Stimulated activated CD4-positive, alpha-beta T cell treated with anti-CD3 and anti-CD28 coated beads, Interleukin-15, amount 100 ng/mL, for 48 hours (primary cell): ENCODE data around the gene NR1D1.
A peak's percentile ranks its signal among the peaks of the same experiment; 100 is the strongest.

ENCODE experiments used
- DNase-seq, 2 donors: peaks; one replicate each; pipeline ENCODE4 v3.0.0-alpha.2; 2020; ENCODE audit warnings: low read depth in 2 of 2

Gene NR1D1

GRCh38 chr17:40111221-40112128 lies 11.1 kb upstream of the NR1D1 start:
- DNase-seq: peak in 1 of 2 donors; percentile 66

DNA sequence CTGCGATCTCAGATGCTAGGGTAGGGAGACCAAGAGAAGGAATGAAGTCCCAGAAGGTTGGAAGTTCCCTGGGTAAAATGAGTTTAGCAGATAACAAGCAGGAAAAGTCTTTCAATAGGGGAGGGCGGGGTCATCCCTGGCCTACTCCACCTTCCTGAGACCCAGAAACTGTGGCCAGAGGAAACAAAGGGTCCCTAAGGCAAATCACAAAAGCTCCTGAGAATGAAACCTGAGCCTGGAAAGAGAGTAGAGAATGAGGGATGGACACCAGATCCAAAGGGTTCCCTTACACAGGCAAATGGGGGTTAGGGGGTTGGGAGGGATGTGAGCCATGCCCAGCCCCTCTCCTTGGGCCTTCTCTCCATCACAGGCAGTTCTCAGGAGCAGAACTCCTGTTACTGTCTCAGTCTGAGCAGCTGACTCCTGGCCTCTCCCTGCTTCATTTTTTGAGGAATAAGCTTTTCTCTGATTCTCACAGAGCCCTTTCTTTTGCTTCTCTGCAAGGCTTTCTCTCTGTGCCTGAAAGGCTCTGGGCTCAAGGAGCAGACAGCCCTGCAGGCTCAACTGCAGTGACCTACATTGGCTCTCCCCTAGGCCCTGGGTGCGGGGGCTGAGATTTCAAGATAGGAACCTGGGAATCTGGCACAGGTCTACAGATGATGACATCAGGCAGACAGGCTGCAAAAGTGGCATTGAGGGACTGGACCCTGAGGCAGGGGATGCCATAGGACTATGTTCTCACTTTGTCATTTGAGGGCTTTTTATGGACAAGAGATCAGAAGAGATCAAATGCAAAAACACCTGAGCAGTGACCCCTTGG lies 9.8 kb upstream of the NR1D1 start:
- no peak for DNase-seq

DNA sequence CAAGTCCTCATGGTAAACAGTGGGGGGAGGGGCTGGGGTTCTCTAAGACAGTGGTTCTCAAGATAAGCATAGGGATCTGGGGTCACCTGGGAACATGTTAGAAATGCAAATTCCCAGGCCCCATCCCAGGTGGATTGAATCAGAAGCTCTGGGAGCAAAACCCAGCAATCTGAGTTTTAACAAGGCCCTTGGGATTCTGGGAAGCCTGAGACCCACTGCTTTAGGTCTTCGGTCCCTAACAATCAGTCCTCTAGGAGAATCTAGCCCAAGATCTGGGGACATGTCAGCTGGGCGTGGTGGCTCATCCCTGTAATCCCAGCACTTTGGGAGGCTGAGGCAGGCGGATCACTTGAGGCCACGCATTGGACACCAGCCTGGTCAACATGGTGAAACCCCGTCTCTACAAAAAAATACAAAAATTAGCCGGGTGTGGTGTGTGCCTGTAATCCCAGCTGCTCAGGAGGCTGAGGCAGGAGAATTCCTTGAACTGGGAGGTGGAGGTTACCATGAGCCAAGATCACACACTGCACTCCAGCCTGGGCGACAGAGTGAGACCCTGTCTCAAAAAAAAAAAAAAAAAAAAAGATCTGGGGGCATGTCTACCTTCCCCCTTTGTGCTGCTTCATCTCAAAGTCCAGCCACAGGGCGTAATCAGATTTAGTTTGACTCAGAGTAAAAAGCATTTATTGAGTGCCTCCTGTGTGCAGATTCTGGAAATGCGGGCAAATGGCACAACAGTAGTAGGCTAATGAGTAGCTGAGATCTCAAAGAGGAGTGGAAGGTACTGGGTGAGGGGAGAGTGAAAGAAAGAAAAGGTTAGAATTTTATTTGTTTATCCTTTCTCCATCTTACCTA lies 8.8 kb upstream of the NR1D1 start:
- DNase-seq: no peak

- DNase-seq: no peak
These were observed 7.3 kb upstream of the NR1D1 start for GRCh38 chr17:40107522-40108174.

DNA sequence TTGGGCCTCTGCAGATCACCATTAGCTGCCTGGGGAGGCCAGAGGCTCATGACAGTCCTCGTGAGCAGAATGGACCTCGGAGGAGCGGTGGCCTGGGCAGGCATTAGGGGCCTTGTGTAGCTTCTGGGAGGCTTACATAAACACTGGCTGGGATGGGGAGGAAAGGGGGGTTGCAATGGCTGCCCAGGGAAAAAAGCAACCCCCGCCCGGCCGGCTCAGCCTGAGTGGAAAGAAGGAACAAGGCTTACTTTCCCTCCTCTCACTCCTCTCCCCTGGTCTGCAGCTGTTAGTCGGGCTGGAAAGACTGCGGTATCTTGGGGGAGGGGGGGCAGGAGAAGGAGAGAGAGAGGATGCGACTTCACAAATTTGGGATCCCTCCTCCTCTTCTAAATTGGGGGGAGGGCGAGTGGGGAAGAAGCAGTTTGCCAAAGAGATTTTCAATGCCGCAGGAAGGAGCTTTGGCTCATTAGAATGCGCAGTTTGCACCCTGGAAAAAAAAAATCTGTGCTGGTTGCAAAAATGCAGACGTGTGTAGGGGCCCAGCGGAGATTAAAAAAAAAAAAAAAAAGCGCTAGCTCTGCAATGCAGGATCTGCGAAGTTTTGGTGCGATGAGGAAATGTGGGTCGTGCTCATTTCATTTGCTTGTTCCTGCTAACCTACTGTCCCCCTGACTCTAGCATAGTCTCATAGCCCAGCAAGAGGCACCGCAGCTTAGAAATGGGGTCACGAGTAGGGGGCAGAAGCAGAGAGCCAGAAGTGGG lies 6.6 kb upstream of the NR1D1 start:
- DNase-seq: no peak

DNA sequence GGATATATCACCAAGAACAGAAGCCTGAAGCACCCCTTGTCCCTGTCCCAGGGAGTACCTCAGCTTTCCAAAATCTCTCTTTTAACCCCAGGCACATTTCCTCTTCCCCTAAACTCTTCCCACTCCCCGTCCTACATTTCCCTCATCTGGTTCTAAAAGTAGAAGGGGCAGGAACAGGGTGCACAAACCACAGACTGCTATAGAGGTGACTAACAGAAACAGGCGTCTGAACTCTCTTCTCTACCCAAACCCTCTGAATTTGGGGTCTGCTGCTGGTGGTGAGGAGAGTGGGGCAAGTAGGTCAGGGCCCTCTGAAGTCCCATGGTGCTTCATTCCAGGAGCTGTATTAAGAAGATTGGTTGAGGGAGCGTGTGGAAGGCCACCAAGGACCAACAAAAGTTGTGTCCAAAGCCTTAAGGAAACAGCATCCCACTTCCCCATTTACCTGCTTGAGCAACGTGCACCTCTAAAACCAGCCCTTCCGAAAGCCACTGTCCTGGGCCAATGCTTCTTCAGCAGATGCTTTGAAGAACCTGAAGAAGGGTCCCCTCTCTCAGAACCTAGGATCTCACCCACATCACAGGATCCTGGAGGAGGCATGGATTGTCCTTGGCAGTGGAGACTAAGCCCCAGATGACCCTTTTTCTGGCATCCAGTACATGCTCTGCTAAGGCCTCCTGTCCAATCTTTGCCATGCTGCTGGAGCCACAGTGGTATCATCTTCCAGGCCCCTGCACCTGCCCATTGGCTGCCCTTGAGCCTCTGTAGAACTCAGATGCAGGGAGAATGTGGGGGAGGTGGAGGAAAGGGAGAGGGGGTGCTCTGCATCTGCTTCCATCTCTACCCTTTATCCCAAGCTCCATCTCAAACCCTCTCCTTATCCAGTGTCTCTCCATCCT lies 5.7 kb upstream of the NR1D1 start:
- DNase-seq: no peak

DNA sequence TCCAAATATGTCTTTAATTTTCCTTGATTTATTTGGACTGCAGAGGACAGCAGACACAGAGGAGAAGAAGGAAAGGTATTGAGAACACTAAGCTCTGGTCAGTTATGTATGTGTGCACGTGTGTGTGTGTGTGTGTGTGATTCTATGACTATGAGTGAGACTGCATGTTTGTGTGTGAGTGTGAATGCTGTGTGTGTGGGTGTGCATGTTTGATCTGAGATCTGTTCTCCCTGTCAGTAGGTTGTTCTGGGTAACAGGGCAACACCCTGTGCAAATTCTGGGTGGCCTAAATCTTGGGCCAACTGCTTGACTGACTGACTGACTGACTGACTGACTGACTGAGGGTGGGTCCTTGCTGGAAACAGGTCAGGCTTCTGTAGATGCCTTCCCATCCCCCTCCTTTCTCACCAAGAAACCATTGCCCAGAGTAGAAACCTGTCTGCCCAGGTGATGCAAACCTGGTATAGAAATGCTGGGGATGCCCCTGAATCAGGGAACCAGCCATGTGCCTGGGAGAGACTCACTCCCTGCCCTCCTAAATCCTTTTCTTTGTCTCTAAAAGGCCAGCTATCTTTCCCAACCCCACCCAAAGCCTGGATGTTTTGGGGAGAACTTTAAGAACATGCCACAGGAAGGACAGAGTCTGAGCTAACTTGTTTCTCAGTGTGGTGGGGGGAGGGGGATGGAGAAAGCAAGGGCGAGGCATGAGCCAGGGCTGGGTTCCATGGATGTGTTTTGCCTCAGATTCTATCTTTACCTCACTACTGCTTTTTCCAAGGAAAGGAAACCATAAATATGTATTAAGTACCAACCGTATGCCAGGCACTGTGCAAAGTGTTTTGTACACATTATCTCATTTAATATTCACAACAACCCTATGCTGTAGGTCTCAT lies 4.5 kb upstream of the NR1D1 start:
- DNase-seq: no peak

- no peak for DNase-seq
These were observed 3.3 kb upstream of the NR1D1 start for GRCh38 chr17:40103688-40104087.

DNA sequence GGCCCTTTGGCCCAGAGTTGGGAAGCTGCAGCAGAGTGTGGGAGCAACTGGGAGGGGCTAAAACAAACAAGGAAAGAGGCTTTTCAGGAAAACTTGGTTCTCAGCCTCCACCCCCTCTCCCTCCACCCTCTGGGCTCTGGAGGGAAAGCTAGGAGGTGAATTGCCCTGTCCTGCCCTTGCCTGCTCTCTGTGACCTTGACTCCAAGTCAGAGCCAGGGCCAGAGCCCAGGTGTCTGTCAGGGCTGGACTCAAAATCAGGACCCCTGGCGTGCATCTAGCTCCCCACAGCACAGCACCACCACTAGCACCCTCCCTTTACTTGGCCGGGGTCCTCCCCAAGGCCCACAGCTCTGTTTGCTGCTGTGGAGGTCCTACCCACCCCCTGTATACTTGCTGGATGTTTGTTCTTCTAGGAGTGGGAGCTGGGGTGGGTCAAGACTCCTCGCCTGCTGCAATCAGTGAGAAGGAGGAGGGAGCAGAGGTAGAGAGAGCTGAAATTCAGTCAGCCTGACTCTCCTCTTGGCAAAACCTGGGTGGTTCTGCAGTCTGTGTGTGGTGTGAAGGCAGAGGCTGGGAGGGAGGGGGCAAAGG lies 2.8 kb upstream of the NR1D1 start:
- no peak for DNase-seq

GRCh38 chr17:40101367-40102210 lies 1.2 kb upstream of the NR1D1 start:
- no peak for DNase-seq

- peak; percentile 89 to 90 for DNase-seq
These were observed 429 bp upstream of the NR1D1 start for GRCh38 chr17:40100669-40101366.

GRCh38 chr17:40099619-40100418 lies 570 bp downstream of the NR1D1 start:
- no peak for DNase-seq

- peak; percentile 99 for DNase-seq
These were observed 1.4 kb downstream of the NR1D1 start for GRCh38 chr17:40098846-40099618.

DNA sequence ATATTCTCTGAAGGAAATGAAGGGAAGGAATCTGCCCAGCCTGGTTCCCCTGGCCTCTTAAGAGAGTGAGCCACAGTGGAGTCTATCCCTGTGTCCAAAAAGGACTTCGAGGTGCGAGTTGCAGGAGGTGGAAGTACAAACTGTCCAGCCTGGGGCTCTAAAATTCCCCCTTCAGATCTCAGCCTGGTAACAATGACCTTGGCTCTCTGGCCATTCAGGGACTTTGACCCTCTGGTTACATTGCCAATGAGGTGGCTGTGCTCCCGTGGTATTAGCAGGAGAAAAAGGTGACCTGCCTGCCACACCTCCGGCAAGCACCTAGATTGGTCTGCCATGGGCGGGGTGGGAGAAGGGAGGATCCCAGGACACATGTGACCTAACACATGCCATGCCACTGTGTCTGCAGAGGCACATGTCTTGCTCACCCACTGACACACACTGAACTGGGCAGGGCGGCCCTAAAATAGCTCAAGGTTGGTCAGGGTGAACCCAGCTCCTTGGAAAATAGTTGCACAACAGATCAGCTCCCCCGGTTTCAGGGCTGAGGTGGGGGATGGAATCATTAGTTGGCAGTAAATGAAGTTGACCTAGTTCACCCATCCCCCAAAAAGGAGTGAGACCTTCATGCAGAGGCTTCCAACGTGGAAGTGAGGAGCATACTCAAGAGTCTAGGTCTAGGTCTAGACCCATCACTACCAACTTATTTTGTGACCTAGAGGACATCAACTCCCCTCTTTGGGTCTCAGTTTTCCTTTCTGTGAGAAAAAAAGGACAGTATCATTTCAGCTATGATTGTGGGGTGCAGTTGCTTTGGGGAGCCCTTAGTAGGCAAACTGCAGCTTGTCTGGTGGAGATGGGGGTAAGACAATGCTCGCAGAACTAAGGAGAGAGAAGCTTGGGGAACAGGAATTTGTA lies 2.2 kb downstream of the NR1D1 start:
- DNase-seq: no peak
